Stimulated activated CD4-positive, alpha-beta T cell treated with anti-CD3 and anti-CD28 coated beads, TNF-alpha, amount 100 ng/mL, for 1 hour (primary cell): Measurements from ENCODE around the gene BICDL1.

ENCODE experiments used
- DNase-seq, 3 donors: peaks; one replicate each; pipeline ENCODE4 v3.0.0-alpha.2; 2020; ENCODE audit warnings: low read depth in 3 of 3, low spot score in 1 of 3

Gene BICDL1

GRCh38 chr12:120048263-120048662 lies 59.2 kb downstream of the BICDL1 start:
- DNase-seq: no peak

- no peak for DNase-seq
Measured at GRCh38 chr12:120049426-120049825, 60.4 kb downstream of the BICDL1 start.

GRCh38 chr12:120051535-120051934 lies 62.5 kb downstream of the BICDL1 start:
- DNase-seq: no peak

GRCh38 chr12:120054293-120054692 lies 65.3 kb downstream of the BICDL1 start:
- DNase-seq: no peak

GRCh38 chr12:120055231-120056000 lies 66.4 kb downstream of the BICDL1 start:
- no peak for DNase-seq

GRCh38 chr12:120056739-120057138 lies 67.7 kb downstream of the BICDL1 start:
- DNase-seq: no peak

- no peak for DNase-seq
Measured at GRCh38 chr12:120060196-120060595, 71.2 kb downstream of the BICDL1 start.

GRCh38 chr12:120060717-120061116 lies 71.7 kb downstream of the BICDL1 start:
- DNase-seq: no peak

GRCh38 chr12:120061575-120062214 lies 72.7 kb downstream of the BICDL1 start:
- no peak for DNase-seq

GRCh38 chr12:120062976-120063579 lies 74.0 kb downstream of the BICDL1 start:
- DNase-seq: no peak

- no peak for DNase-seq
Measured at GRCh38 chr12:120064054-120064940, 75.3 kb downstream of the BICDL1 start.

- no peak for DNase-seq
Measured at GRCh38 chr12:120065472-120065871, 76.4 kb downstream of the BICDL1 start.

GRCh38 chr12:120066341-120066740 lies 77.3 kb downstream of the BICDL1 start:
- DNase-seq: no peak

GRCh38 chr12:120067084-120067869 lies 78.2 kb downstream of the BICDL1 start:
- no peak for DNase-seq

- DNase-seq: no peak
Measured at GRCh38 chr12:120067901-120068300, 78.9 kb downstream of the BICDL1 start.

- no peak for DNase-seq
Measured at GRCh38 chr12:120069278-120069677, 80.2 kb downstream of the BICDL1 start.

GRCh38 chr12:120071493-120072020 lies 82.5 kb downstream of the BICDL1 start:
- no peak for DNase-seq

- DNase-seq: no peak
Measured at GRCh38 chr12:120072472-120073249, 83.6 kb downstream of the BICDL1 start.

- no peak for DNase-seq
Measured at GRCh38 chr12:120075034-120075616, 86.1 kb downstream of the BICDL1 start.
